Hepatocyte (in vitro differentiated cells): ENCODE measurements around the gene POLR2E.

Experiments
- CTCF ChIP-seq: fragments of 200-600 bp; sonication (generic); IDR thresholded peaks from 2 replicates; pipeline ENCODE4 v1.5.1; 2016; ENCODE audit warnings: antibody characterized with exemption, mild to moderate bottlenecking; ENCODE audit not compliant: poor library complexity
- EZH2 ChIP-seq: fragments of 200-600 bp; sonication (generic); IDR thresholded peaks from 2 replicates; pipeline ENCODE4 v1.6.1; 2016; ENCODE audit warnings: antibody characterized with exemption, mild to moderate bottlenecking, borderline replicate concordance
- EZH2phosphoT487 ChIP-seq: fragments of 200-600 bp; sonication (generic); IDR thresholded peaks from one replicate; pipeline ENCODE4 v1.6.1; 2018; ENCODE audit warnings: antibody characterized with exemption, mild to moderate bottlenecking, low read depth, moderate library complexity; ENCODE audit not compliant: unreplicated experiment, severe bottlenecking

DNA sequence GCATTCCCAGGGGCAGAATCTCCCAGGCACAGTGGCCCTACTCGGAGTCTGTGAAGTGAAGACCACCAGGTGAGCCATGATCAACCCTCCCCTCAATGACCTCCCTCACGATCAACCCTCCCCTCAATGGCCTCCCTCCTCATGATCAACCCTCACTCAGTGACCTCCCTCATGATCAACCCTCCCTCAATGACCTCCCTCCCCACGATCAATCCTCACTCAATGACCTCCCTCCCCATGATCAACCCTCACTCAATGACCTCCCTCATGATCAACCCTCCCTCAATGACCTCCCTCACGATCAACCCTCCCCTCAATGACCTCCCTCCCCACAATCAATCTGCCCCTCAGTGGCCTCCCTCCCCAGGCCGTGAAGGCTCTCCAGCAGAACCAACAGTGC lies 46.8 kb upstream of the POLR2E start:
- TF ChIP-seq CTCF (no peak), EZH2 (no peak), EZH2phosphoT487 (no peak)
